HepG2 (cell line): ENCODE data around the gene BABAM2. TPM values are rescaled to one million over a fixed set of nuclear protein-coding genes. Genes with fewer than 3 reads are reported as not detected.

Experiments used
- AGO1 ChIP-seq: fragments of 200-400 bp; formaldehyde crosslinking; IDR thresholded peaks from 2 replicates; pipeline ENCODE4 v1.6.1; 2017; ENCODE audit warnings: mild to moderate bottlenecking, low read depth, low read length, moderate library complexity; ENCODE audit not compliant: poor library complexity, severe bottlenecking
- BORCS8-MEF2B ChIP-seq: sonication (generic); formaldehyde crosslinking; IDR thresholded peaks from 2 replicates; pipeline ENCODE4 v1.8.0; 2022; ENCODE audit warnings: mild to moderate bottlenecking, missing genetic modification reagents
- EP300 ChIP-seq, 3 experiments: sonication (generic) in 1 of 3; formaldehyde crosslinking in 1 of 3; IDR thresholded peaks; 2 replicates each; pipeline versions ENCODE4 v1.5.1 to v1.6.1; 2011 to 2020; ENCODE audit warnings: low read depth in 2 of 3, low read length in 2 of 3, borderline replicate concordance in 1 of 3, improper control_type of control experiment in 1 of 3, mild to moderate bottlenecking in 1 of 3, missing genetic modification reagents in 1 of 3, moderate library complexity in 1 of 3
- STAT5B ChIP-seq: sonication (generic); formaldehyde crosslinking; IDR thresholded peaks from 2 replicates; pipeline ENCODE4 v1.4.0; 2020; ENCODE audit warnings: missing genetic modification reagents
- ZNF292 ChIP-seq: sonication (generic); formaldehyde crosslinking; IDR thresholded peaks from 2 replicates; pipeline ENCODE4 v1.8.1; 2022; ENCODE audit warnings: mild to moderate bottlenecking, low read depth, missing genetic modification reagents, borderline replicate concordance
- ZNF331 ChIP-seq: sonication (generic); formaldehyde crosslinking; IDR thresholded peaks from 2 replicates; pipeline ENCODE4 v1.4.0; 2020; ENCODE audit warnings: missing genetic modification reagents
- ZNF720 ChIP-seq: sonication (generic); formaldehyde crosslinking; IDR thresholded peaks from 2 replicates; pipeline ENCODE4 v1.4.0; 2020; ENCODE audit warnings: missing genetic modification reagents
- ZNF792 ChIP-seq: IDR thresholded peaks from 2 replicates; pipeline ENCODE4 v1.6.1; 2016
- ZNF850 ChIP-seq: sonication (generic); formaldehyde crosslinking; conservative IDR thresholded peaks from 2 replicates; pipeline ENCODE4 v1.9.0; 2021; ENCODE audit warnings: mild to moderate bottlenecking, missing genetic modification reagents
- polyA plus RNA-seq, 8 experiments: library from polyadenylated mRNA; depleted of rRNA in 3 of 8; stranded (reverse) in 7 of 8; unstranded in 1 of 8; fragments of >200 nt; fragmentation: Illumina TruSeq in 4 of 8; extraction: Trizol in 4 of 8; gene quantifications; 2 replicates each; pipeline versions ENCODE4 v1.2.1 to v1.2.3, GENCODE V29; 2011 to 2016; ENCODE audit warnings: low read depth in 4 of 8, missing spikeins in 1 of 8, mixed read lengths in 1 of 8; ENCODE audit not compliant: insufficient read depth in 1 of 8
- total RNA-seq, 5 experiments: library from RNA; depleted of rRNA; stranded (reverse); fragments of >200 nt; fragmentation: Illumina TruSeq; extraction: Trizol; gene quantifications; 2 replicates each; pipeline ENCODE4 v1.2.3, GENCODE V29; 2016; ENCODE audit warnings: low read depth in 1 of 5
- TF ChIP-seq, protein P1 (sequence below): IDR thresholded peaks from 2 replicates; pipeline ENCODE4 v1.6.1; 2016; ENCODE audit warnings: low read depth, missing genetic modification reagents, missing compliant biosample characterization
- TF ChIP-seq, protein P2 (sequence below): sonication (generic); formaldehyde crosslinking; IDR thresholded peaks from 2 replicates; pipeline ENCODE4; 2020; ENCODE audit warnings: missing genetic modification reagents, mild to moderate bottlenecking, borderline replicate concordance

The BABAM2 gene
- total and polyA plus RNA-seq, 2 of the 13 experiments (the other 11 are each of a cell fraction or from before 2014, with no cell fraction given), result 24.9 to 28.0 TPM

DNA sequence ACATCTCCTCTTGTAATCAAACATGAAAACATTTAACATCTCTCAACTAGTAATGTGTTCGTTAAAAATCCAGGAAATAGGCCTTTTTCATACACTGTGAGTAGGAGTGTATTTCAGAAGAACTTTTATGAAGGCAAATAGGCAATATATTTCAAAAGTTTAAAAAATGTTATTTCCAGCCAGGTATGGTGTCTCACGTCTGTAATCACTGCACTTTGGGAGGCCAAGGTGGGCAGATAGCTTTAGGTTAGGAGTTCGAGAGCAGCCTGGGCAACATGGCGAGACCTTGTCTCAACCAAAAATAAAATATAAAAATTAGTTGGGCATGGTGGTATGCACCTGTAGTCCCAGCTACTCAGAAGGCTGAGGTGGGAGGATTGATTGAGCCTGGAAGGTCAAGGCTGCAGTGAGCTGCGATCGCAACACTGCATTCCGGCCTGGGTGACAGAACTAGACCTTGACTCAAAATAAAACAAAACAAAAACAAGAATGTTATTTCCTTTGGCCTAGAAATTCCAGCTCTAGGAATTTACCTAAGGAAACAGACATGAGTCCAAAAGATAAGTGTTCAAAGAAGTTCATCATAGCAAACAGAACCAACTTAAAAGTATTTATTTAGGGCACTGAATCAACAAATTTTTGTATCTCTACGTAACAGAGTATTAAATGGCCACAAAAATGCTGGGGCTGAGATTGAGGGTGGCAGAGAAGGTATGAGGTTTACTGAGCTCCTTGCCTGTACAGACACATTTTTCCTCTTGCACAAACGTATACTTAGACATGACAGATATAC lies 15.2 kb upstream of the BABAM2 start (continued):
- TF ChIP-seq, protein P1, sequence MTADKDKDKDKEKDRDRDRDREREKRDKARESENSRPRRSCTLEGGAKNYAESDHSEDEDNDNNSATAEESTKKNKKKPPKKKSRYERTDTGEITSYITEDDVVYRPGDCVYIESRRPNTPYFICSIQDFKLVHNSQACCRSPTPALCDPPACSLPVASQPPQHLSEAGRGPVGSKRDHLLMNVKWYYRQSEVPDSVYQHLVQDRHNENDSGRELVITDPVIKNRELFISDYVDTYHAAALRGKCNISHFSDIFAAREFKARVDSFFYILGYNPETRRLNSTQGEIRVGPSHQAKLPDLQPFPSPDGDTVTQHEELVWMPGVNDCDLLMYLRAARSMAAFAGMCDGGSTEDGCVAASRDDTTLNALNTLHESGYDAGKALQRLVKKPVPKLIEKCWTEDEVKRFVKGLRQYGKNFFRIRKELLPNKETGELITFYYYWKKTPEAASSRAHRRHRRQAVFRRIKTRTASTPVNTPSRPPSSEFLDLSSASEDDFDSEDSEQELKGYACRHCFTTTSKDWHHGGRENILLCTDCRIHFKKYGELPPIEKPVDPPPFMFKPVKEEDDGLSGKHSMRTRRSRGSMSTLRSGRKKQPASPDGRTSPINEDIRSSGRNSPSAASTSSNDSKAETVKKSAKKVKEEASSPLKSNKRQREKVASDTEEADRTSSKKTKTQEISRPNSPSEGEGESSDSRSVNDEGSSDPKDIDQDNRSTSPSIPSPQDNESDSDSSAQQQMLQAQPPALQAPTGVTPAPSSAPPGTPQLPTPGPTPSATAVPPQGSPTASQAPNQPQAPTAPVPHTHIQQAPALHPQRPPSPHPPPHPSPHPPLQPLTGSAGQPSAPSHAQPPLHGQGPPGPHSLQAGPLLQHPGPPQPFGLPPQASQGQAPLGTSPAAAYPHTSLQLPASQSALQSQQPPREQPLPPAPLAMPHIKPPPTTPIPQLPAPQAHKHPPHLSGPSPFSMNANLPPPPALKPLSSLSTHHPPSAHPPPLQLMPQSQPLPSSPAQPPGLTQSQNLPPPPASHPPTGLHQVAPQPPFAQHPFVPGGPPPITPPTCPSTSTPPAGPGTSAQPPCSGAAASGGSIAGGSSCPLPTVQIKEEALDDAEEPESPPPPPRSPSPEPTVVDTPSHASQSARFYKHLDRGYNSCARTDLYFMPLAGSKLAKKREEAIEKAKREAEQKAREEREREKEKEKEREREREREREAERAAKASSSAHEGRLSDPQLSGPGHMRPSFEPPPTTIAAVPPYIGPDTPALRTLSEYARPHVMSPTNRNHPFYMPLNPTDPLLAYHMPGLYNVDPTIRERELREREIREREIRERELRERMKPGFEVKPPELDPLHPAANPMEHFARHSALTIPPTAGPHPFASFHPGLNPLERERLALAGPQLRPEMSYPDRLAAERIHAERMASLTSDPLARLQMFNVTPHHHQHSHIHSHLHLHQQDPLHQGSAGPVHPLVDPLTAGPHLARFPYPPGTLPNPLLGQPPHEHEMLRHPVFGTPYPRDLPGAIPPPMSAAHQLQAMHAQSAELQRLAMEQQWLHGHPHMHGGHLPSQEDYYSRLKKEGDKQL (CRISPR knock-in tag), result 0 out of 2 replicates have a peak, but pooled peaks have one; percentile 49
- TF ChIP-seq ZNF850 (CRISPR knock-in tag), result no peak
- TF ChIP-seq ZNF292 (CRISPR knock-in tag), result 0 out of 2 replicates have a peak, but pooled peaks have one; percentile 23
- no peak; the same call in 1 of the 2 replicates for TF ChIP-seq ZNF792 (CRISPR knock-in tag)
- peak; percentile 38 to 89; a peak in 3 of 4 replicates for TF ChIP-seq EP300 (IDR thresholded peaks at IDR 0.05; ENCODE audit: low read depth in 2 of 2, low read length in 2 of 2)
- peak; percentile 86; the same call in 1 of the 2 replicates for TF ChIP-seq EP300 (CRISPR knock-in tag; IDR thresholded peaks at IDR 0.05; ENCODE audit: borderline replicate concordance)
- TF ChIP-seq ZNF720 (CRISPR knock-in tag), result no peak
- TF ChIP-seq BORCS8-MEF2B (CRISPR knock-in tag), result no peak
- 0 out of 2 replicates have a peak, but pooled peaks have one; percentile 44 for TF ChIP-seq ZNF331
- no peak for TF ChIP-seq AGO1
- TF ChIP-seq, protein P2, sequence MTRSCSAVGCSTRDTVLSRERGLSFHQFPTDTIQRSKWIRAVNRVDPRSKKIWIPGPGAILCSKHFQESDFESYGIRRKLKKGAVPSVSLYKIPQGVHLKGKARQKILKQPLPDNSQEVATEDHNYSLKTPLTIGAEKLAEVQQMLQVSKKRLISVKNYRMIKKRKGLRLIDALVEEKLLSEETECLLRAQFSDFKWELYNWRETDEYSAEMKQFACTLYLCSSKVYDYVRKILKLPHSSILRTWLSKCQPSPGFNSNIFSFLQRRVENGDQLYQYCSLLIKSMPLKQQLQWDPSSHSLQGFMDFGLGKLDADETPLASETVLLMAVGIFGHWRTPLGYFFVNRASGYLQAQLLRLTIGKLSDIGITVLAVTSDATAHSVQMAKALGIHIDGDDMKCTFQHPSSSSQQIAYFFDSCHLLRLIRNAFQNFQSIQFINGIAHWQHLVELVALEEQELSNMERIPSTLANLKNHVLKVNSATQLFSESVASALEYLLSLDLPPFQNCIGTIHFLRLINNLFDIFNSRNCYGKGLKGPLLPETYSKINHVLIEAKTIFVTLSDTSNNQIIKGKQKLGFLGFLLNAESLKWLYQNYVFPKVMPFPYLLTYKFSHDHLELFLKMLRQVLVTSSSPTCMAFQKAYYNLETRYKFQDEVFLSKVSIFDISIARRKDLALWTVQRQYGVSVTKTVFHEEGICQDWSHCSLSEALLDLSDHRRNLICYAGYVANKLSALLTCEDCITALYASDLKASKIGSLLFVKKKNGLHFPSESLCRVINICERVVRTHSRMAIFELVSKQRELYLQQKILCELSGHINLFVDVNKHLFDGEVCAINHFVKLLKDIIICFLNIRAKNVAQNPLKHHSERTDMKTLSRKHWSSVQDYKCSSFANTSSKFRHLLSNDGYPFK, result no peak
- TF ChIP-seq STAT5B (CRISPR knock-in tag), result no peak
- TF ChIP-seq, all 625 proteins: peak for 123
